Measurements from ENCODE around the gene GYG1. TPM values are rescaled to one million over a fixed set of nuclear protein-coding genes. Genes with fewer than 3 reads are reported as not detected.

GYG1 gene
- total RNA-seq (2022; extraction: Qiagen RNA extraction) = 33.4 to 41.1 TPM (median 34.9 TPM) in 5 replicates

GRCh38 chr3:148991219-148992026 lies at the start of gene GYG1:
TSS of gene GYG1 (plus strand) at chr3:148991540. CDS start at chr3:148991641, 101 bp downstream.

Other genes starting within 250 kb of the GYG1 start
- gene CPB1, start 163.7 kb upstream of the GYG1 start, total RNA-seq (2022; extraction: Qiagen RNA extraction) = not detected in 5 replicates
- not detected in 5 replicates for gene CPA3, start 126.2 kb upstream of the GYG1 start, total RNA-seq (2022; extraction: Qiagen RNA extraction)
- gene HLTF, start 95.0 kb downstream of the GYG1 start, total RNA-seq (2022; extraction: Qiagen RNA extraction) = 11.9 to 22.6 TPM (median 18.0 TPM) in 5 replicates
- 32.7 to 39.4 TPM (median 35.8 TPM) in 5 replicates for gene HPS3, start 138.1 kb downstream of the GYG1 start, total RNA-seq (2022; extraction: Qiagen RNA extraction)
- 3.8 to 8.1 TPM (median 5.3 TPM) in 5 replicates for gene CP, start 230.3 kb downstream of the GYG1 start, total RNA-seq (2022; extraction: Qiagen RNA extraction)